ENCODE measurements around the gene ATG4B.

The ATG4B gene

GRCh38 chr2:241613017-241613780, 24.3 kb upstream of the ATG4B start:
- peak; percentile 68 for DNase-seq

- DNase-seq = peak; percentile 17
These were observed 22.5 kb upstream of the ATG4B start for GRCh38 chr2:241615041-241615440.

DNA sequence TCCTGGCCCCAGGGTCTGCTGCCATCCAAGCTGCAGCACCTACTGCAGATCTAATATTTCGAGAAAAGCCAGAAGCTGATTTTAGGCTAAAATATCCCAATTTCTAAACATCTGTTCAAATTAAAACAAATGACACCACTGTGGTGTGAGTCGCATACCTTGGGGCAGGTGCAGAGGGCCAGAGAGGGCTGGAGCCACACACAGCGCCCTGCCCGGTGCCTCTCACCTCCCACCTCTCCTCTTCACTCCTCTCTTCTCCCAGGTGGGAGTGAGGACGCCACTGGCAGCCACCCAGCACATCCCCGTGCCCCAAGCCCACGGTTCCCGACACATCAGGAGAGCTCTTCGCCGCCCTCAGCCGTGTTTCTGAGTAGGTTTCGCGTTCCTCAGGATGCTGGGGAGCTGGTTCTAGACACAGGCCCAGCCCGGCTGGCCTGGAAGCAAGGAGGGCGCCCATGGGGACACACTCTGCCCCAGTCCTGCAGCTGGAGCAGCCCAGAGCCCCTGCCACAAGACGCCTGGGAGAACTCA, 21.9 kb upstream of the ATG4B start:
- no peak for DNase-seq

DNA sequence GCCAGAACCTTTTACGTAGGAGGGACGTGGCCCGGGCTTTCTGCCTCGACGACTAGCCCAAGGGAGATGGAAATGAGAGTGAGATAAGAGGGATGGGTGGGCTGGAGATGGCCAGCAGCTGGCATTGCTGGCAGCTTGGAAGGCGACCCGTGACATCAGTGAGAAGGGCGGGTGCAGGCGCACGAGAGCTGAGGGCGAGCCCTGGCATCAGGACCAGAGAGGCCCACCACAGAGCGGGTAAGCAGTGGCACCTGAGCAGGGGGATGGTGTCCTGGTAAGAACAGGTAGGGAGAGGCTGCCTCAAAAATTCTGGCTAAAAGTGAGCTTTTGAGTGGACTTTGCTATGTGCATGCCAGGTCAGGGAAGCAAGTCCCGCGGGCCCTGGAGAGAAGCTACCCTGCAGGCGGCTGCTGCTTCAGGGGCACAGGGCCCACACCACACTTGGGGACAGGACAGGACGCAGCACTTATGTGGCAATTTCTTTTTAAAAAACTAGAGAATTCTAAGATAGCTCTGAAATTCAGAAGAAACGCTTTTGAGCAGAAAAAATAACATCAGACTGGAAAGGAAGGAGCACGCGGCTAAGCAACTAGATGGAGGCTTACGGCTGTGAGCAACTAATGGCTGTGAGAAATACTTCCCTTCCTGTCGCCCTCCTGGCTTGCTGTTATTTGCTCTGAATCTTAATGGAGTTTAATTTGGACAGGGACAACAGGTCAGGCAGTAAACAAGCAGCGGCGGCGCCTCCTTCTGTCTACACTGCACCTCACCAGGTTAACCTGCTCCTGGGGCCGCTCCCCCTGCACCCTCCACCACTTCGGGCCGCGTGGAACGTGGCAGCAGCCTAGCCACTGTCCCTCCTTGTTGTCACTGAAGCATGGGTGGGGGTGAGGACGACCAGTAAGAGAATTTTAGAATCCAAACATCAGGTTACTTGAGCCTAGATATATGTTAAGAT, 21.0 kb upstream of the ATG4B start:
- DNase-seq = peak; percentile 67

- peak; percentile 72 for DNase-seq
These were observed 19.9 kb upstream of the ATG4B start for GRCh38 chr2:241617431-241618154.

DNA sequence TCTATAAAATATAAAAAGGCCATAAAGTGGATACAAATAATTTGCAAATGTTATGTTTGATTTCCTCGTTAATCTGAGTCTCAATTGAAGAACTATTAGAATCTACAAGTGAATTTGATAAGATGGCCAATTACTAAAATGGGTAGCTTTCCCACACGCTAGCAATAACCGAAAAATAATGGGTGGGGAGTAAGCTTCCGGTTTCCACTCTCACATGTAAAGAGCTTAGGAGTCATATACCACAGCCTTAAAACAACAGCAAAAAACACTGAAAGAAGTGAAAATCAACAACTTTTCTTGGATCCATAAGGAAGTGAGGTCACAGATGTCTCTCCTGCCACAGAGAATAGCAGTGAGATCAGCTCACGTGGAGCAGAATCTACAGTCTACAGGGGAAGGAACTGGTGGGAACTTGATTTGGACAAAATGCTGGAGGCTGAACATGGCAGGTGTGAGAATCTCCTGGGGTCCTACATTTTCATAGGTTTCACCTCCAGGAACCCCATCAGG, 19.1 kb upstream of the ATG4B start:
- no peak for DNase-seq

- no peak for DNase-seq
These were observed 18.7 kb upstream of the ATG4B start for GRCh38 chr2:241618829-241619228.

- no peak for DNase-seq
These were observed 17.7 kb upstream of the ATG4B start for GRCh38 chr2:241619597-241620418.

DNA sequence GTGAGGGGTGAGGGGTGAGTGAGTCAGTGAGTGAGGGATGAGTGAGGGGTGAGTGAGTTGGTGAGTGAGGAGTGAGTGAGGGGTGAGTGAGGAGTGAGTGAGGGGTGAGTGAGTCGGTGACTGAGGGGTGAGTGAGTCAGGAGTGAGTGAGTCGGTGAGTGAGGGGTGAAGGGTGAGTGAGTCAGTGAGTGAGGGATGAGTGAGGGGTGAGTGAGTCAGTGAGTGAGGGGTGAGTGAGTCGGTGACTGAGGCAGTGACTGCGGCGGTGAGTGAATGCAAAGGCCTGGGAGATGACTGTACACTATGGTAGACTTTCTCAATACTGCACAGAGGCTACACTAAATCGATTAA, 17.1 kb upstream of the ATG4B start:
- no peak for DNase-seq

DNA sequence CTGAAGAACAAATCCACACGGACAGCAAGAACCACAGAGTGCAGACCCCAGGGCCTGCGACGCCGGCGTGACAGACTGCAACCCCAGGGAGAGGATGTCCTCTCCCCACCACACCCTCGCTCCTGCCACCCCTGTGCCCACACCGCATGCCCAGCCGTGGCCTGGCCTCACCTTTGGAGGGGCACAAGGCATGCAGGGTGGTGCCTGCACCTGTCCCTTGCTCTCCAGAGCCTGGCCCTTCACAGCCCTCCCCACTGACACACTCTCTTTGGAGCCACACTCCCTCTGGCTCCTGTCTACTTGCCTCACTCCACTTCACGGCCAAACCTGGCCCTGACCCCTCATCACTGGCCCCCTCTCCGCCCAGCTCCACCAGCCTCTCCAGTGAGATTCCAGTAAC, 9.8 kb upstream of the ATG4B start:
- DNase-seq = no peak

DNA sequence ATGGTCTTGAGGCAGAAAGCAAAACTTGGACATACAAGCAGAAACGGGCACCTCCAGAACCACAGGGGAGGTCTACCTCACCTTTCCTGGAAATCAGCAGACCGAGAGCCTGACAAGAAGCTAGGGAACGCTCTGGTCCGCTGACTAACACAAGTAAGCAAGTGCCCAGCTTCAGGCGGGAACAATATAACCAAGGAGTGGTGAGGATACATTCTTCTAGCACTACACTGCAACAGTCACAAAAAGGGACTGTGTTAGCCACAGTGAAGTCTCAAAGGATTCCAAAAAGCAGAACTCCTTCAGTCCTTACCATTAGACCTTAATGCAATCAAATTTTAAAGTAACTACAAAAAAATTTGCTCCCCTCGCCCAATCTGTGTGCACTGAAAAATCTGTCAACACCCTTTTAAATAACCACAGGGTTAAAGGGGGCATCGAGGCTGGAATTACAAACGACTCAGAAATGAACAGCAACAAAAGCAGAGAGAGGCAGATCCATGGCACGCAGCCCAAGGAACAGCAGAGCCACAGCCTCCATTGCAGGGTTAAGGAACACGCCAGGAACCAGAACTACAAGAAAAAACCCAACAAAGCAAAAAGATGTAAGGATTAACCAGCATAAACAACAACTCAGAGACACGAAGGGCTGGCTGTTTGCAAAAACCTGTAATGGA, 7.6 kb upstream of the ATG4B start:
- DNase-seq = no peak

DNA sequence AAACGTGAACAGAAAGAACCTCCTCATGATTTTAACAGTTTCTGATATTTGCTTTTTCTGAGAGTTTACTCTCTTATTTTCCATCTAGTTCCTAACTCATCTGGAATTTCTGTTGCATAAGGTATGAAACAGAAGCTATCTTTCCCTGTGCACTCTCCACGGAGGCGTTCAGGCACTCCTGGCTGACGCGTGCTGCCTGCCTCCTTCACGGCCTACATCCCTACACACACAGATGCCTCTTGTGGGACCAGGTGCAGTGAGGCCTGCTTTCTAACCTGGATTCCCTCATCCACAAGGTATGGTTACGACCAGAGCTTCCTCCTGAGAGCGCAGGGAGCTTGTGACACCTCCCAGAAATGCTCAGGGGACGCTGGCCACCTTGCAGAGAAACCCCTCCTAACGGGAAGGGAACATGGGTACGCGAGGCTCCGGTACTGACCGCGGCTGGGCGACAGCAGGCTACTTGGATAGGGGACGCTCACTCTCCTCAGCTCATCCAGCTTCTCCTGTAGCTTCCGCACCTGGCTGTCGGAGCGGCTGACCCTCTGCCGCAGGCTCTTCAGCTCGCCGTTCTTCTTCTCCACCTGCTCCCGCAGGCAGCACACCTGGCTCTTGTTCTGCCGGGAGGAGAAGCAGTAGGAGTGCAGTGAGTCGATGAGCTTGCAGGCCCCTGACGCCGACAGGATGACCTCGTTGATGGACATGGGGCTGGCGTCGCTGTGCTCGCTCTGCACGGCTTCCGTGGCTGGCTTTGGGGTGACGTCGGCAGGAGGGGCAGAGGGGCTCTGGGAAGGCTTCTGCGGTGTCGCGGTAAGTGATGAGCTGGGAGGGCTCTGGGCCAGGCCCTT, 4.8 kb upstream of the ATG4B start:
- no peak for DNase-seq

DNA sequence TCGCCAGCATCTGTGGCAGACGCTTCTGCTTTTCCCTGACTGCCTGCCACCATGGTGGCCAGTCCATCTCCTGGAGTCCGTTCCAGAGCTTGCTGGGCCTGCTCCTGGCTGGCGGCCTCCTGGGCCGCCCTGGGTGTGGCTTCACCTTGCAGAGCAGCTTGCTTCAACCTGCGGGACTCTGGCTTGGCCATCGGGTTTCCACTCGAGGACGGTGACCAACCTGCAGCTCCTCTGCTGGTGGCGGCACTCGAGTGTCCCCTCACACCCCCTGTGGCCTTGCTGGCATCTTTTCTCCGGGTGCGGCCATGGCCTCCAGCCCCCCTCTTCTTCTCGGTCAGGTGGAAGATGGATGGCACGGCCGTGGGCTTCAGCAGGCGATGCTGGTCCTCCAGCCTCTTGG, 3.9 kb upstream of the ATG4B start:
- no peak for DNase-seq

DNA sequence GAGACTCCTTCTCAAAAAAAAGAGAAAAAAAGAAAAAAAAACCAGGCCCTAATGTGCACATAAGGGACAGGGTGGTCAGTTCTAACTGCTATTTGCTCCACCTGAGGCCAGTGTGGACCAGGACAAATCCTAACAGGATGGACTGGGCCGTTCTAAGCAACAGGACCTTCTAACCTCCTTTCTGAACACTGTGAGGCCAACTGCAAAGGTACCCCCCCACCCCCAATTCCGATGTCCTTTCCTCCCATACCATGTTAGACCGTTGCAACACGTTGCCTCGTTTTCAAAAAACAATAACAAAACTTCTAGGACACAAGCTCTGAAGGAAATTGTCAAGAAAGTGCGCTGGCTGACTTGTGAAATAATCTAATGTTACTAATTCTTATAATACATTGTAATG, 1.7 kb upstream of the ATG4B start:
- DNase-seq = no peak

DNA sequence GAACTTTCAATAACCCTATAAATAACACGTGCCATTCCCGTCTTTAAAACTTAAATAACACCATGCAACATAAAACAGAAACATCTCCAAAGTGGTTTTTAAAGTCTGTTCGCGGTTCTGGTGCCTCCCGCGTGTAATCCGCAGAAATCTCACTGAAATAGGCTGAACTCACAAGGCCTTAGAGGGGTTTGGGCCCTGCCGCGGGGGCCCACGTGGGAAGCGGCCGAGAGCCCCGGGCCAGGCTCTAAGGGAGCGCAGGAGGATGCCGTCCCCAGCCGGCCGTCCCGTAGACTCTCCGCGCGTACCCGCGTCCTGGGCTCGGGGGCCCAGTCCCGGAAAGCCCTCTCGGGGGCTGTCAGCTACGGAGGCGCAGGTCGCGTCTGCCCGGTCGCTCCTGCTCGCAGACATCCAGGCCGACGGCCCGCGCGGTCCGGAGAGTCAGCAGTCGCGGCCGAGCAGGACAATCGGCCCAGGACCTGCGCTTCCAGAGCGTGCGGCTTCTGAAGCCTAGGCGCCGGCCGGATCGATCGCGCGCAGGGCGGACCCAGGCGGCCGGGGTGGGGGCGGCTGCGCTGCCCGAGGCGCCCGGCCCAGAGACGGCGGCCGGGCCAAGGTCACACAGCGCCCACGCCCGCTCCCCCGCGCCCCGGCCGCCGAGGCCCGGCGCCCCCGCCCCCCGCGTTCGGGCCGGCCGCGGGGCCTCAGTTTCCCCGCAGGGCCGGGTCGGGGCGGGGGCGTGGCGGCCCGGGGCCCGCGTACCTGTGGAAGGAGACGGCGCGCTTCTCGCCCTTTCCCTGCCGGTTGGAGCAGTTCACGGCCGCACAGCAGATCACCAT, 1.1 kb upstream of the ATG4B start:
- peak; percentile 34 for DNase-seq

DNA sequence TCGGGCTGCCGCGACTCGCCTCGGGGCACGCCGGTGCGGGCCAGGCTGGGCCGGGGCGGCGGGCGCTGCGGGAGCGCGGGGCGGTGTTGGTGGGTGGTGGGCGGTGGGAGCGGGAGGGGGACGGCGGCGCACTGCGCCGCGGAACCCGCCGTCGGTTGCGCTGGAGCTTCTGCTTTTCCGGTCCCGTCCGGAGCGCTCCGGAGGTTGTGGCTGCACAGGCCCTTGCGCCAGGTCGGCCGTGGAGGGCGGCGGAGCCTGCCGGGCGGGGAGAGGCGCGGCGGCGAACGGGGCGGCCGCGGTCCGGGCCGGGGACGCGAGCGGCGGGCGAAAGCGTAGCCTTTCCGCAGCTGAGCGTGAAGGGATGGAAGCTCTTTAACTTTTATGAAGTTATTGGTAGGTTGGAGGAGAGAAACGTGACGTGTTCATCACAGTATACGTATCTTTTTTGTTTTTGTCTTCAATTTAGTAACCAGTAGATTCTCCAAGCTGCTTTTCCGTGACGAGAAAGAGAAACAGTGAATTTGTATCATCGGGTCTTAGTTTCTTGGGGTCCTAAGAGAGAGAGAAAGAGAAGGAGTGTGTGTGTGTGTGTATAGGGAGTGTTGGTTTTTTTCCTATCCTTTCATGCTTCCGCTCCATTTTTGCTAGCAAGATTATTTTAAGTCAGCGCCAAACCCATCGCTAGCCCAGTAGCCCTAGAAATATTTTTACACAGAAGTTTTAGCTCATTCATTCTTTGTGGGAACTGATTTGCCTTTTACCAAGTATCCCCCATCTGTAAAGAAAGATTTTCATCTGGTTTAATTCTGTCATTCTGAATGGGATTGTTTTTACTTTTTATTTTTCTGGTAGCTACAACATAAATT, 535 bp downstream of the ATG4B start:
- DNase-seq = peak; percentile 57

- no peak for DNase-seq
These were observed 1.4 kb downstream of the ATG4B start for GRCh38 chr2:241638940-241639339.

GRCh38 chr2:241639385-241639784, 1.9 kb downstream of the ATG4B start:
- no peak for DNase-seq

All from NCI-H69 (cell line).